ENCODE measurements around the gene CMTM8. TPM values are rescaled to one million over a fixed set of nuclear protein-coding genes. Genes with fewer than 3 reads are reported as not detected.
A peak's percentile ranks its signal among the peaks of the same experiment; 100 is the strongest.
"Not testable (repeated sequence)": the region's sequence is repeated elsewhere in the genome, so short reads cannot be mapped to it uniquely, and the experiment has no call there.

The CMTM8 gene
- polyA plus RNA-seq, 1 experiment: 0.31 TPM

GRCh38 chr3:32226875-32227500 lies 11.5 kb upstream of the CMTM8 start:
- POLR2A ChIA-PET: no interaction called here
- Histone ChIP-seq H3K27me3 (ENCODE audit: control insufficient read depth, insufficient read depth, low read length) (peaks cover 6% of the 10 kb centered on the region), H3K27ac (ENCODE audit: low read depth, low read length) (no peak overlapping the region), H3K9me3 (ENCODE audit: control insufficient read depth, insufficient read depth, low read length) (no peaks in the 10 kb centered on the region), H3K4me3 (ENCODE audit: low read depth, low read length) (no peak overlapping the region)
- no peak for DNase-seq (ENCODE audit: low read depth, low spot score)
- CTCF ChIA-PET: interaction anchor here (0.7 kb wide), 1 partner anchor 8 kb away, joined by 3 read pairs; no protein-coding TSS in a partner anchor
- no peak for TF ChIP-seq CTCF (IDR thresholded peaks at IDR 0.05; ENCODE audit: low read depth, low read length)

- POLR2A ChIA-PET; CTCF ChIA-PET; H3K4me3 ChIP-seq (ENCODE audit: low read depth, low read length); H3K27me3 ChIP-seq (ENCODE audit: control insufficient read depth, insufficient read depth, low read length); H3K9me3 ChIP-seq (ENCODE audit: control insufficient read depth, insufficient read depth, low read length); DNase-seq (ENCODE audit: low read depth, low spot score); H3K27ac ChIP-seq (ENCODE audit: low read depth, low read length): not testable (repeated sequence)
Measured at GRCh38 chr3:32228743-32229142, 9.7 kb upstream of the CMTM8 start.

- no peak overlapping the region for H3K27ac ChIP-seq (ENCODE audit: low read depth, low read length)
- TF ChIP-seq CTCF (IDR thresholded peaks at IDR 0.05; ENCODE audit: low read depth, low read length): no peak
- no peak for DNase-seq (ENCODE audit: low read depth, low spot score)
- CTCF ChIA-PET: no interaction called here
- peaks cover 8% of the 10 kb centered on the region for H3K27me3 ChIP-seq (ENCODE audit: control insufficient read depth, insufficient read depth, low read length)
- H3K4me3 ChIP-seq (ENCODE audit: low read depth, low read length): no peak overlapping the region
- POLR2A ChIA-PET: no interaction called here
- no peaks in the 10 kb centered on the region for H3K9me3 ChIP-seq (ENCODE audit: control insufficient read depth, insufficient read depth, low read length)
Measured at GRCh38 chr3:32229565-32229964, 8.9 kb upstream of the CMTM8 start.

GRCh38 chr3:32236377-32236776 lies 2.1 kb upstream of the CMTM8 start:
- no peak for DNase-seq (ENCODE audit: low read depth, low spot score)
- H3K9me3 ChIP-seq (ENCODE audit: control insufficient read depth, insufficient read depth, low read length): peaks cover 2% of the 10 kb centered on the region; the same call in 1 of the 2 replicates
- ChIA-PET POLR2A (no interaction called here), CTCF (no interaction called here)
- peaks cover 51% of the 10 kb centered on the region for H3K27me3 ChIP-seq (ENCODE audit: control insufficient read depth, insufficient read depth, low read length)
- no peak overlapping the region for H3K4me3 ChIP-seq (ENCODE audit: low read depth, low read length)
- no peak overlapping the region for H3K27ac ChIP-seq (ENCODE audit: low read depth, low read length)
- TF ChIP-seq CTCF (IDR thresholded peaks at IDR 0.05; ENCODE audit: low read depth, low read length): no peak

GRCh38 chr3:32237670-32238452 lies 619 bp upstream of the CMTM8 start:
- no peak for TF ChIP-seq CTCF (IDR thresholded peaks at IDR 0.05; ENCODE audit: low read depth, low read length)
- no peak overlapping the region for H3K27ac ChIP-seq (ENCODE audit: low read depth, low read length)
- CTCF ChIA-PET: no interaction called here

More at GRCh38 chr3:32237670-32238452, 619 bp upstream of the CMTM8 start:
- DNase-seq (ENCODE audit: low read depth, low spot score): no peak
- Histone ChIP-seq H3K4me3 (ENCODE audit: low read depth, low read length) (peak overlapping the region; percentile 27; the same call in 1 of the 2 replicates), H3K9me3 (ENCODE audit: control insufficient read depth, insufficient read depth, low read length) (peaks cover 2% of the 10 kb centered on the region; the same call in 1 of the 2 replicates), H3K27me3 (ENCODE audit: control insufficient read depth, insufficient read depth, low read length) (peaks cover 48% of the 10 kb centered on the region)
- POLR2A ChIA-PET: no interaction called here

Data from AG04450 (cell line).